Measurements from ENCODE around the gene TBC1D26. TPM values are rescaled to one million over a fixed set of nuclear protein-coding genes. Genes with fewer than 3 reads are reported as not detected.
A peak's percentile ranks its signal among the peaks of the same experiment; 100 is the strongest.
"Not testable (repeated sequence)": the region's sequence is repeated elsewhere in the genome, so short reads cannot be mapped to it uniquely, and the experiment has no call there.

TBC1D26 gene
- polyA plus RNA-seq, 4 donors: 0.59 to 1.0 (median 0.93) TPM

- no peak for DNase-seq (ENCODE audit: low read depth in 4 of 4, low spot score in 2 of 4)
Measured at GRCh38 chr17:15742051-15742795, 10.1 kb downstream of the TBC1D26 start.

GRCh38 chr17:15742921-15743320 is 10.8 kb downstream of the TBC1D26 start:
- no peak for DNase-seq (ENCODE audit: low read depth in 4 of 4, low spot score in 2 of 4)

- DNase-seq (ENCODE audit: low read depth in 4 of 4, low spot score in 2 of 4): no peak
Measured at GRCh38 chr17:15744074-15744676, 12.1 kb downstream of the TBC1D26 start.

- no peak for DNase-seq (ENCODE audit: low read depth in 4 of 4, low spot score in 2 of 4)
Measured at GRCh38 chr17:15744885-15745284, 12.8 kb downstream of the TBC1D26 start.

- not testable (repeated sequence) for DNase-seq (ENCODE audit: low read depth in 4 of 4, low spot score in 2 of 4)
Measured at GRCh38 chr17:15749403-15749802, 17.3 kb downstream of the TBC1D26 start.

- not testable (repeated sequence) for DNase-seq (ENCODE audit: low read depth in 4 of 4, low spot score in 2 of 4)
Measured at GRCh38 chr17:15768865-15769533, 36.9 kb downstream of the TBC1D26 start.

- not testable (repeated sequence) for DNase-seq (ENCODE audit: low read depth in 4 of 4, low spot score in 2 of 4)
Measured at GRCh38 chr17:15770679-15771078, 38.6 kb downstream of the TBC1D26 start.

- no peak for DNase-seq (ENCODE audit: low read depth in 4 of 4, low spot score in 2 of 4)
Measured at GRCh38 chr17:15776871-15777270, 44.8 kb downstream of the TBC1D26 start.

GRCh38 chr17:15777297-15777696 is 45.2 kb downstream of the TBC1D26 start:
- no peak for DNase-seq (ENCODE audit: low read depth in 4 of 4, low spot score in 2 of 4)

- no peak for DNase-seq (ENCODE audit: low read depth in 4 of 4, low spot score in 2 of 4)
Measured at GRCh38 chr17:15777717-15778116, 45.6 kb downstream of the TBC1D26 start.

GRCh38 chr17:15779119-15779518 is 47.0 kb downstream of the TBC1D26 start:
- DNase-seq (ENCODE audit: low read depth in 4 of 4, low spot score in 2 of 4): no peak

- DNase-seq (ENCODE audit: low read depth in 4 of 4, low spot score in 2 of 4): no peak
Measured at GRCh38 chr17:15780188-15780587, 48.1 kb downstream of the TBC1D26 start.

GRCh38 chr17:15782866-15783265 is 50.8 kb downstream of the TBC1D26 start:
- peak in 1 of 4 donors; percentile 43 for DNase-seq (ENCODE audit: low read depth in 4 of 4, low spot score in 2 of 4)

GRCh38 chr17:15783461-15783860 is 51.4 kb downstream of the TBC1D26 start:
- no peak for DNase-seq (ENCODE audit: low read depth in 4 of 4, low spot score in 2 of 4)

GRCh38 chr17:15784351-15784750 is 52.3 kb downstream of the TBC1D26 start:
- not testable (repeated sequence) for DNase-seq (ENCODE audit: low read depth in 4 of 4, low spot score in 2 of 4)

GRCh38 chr17:15787363-15788075 is 55.4 kb downstream of the TBC1D26 start:
- DNase-seq (ENCODE audit: low read depth in 4 of 4, low spot score in 2 of 4): not testable (repeated sequence)

- DNase-seq (ENCODE audit: low read depth in 4 of 4, low spot score in 2 of 4): not testable (repeated sequence)
Measured at GRCh38 chr17:15788365-15788764, 56.3 kb downstream of the TBC1D26 start.

Measured in left renal cortex interstitium (tissue), 4 donors.